Stomach smooth muscle (tissue), 2 donors: Measurements from ENCODE around the gene GNA12.
A peak's percentile ranks its signal among the peaks of the same experiment; 100 is the strongest.

Source experiments
- H3K27ac ChIP-seq: one replicate; pipeline ENCODE4 v1.7.0; 2013; ENCODE audit warnings: mild to moderate bottlenecking, low read length, inconsistent platforms
- H3K27me3 ChIP-seq, 2 donors: one replicate each; pipeline ENCODE4 v1.7.0; 2013; ENCODE audit warnings: low read length in 2 of 2; ENCODE audit not compliant: insufficient read depth in 2 of 2, control insufficient read depth in 1 of 2
- H3K36me3 ChIP-seq, 2 donors: one replicate each; pipeline ENCODE4 v1.7.0; 2013; ENCODE audit warnings: low read length in 2 of 2; ENCODE audit not compliant: control insufficient read depth in 2 of 2, insufficient read depth in 2 of 2
- H3K4me1 ChIP-seq: one replicate; pipeline ENCODE4 v1.7.0; 2013; ENCODE audit warnings: low read length; ENCODE audit not compliant: control insufficient read depth, insufficient read depth
- H3K4me3 ChIP-seq, 2 donors: one replicate each; pipeline ENCODE4 v1.7.0; 2013; ENCODE audit warnings: low read length in 2 of 2
- H3K9ac ChIP-seq, 2 donors: one replicate each; pipeline ENCODE4 v1.7.0; 2013; ENCODE audit warnings: low read length in 2 of 2, mild to moderate bottlenecking in 1 of 2
- H3K9me3 ChIP-seq, 2 donors: one replicate each; pipeline ENCODE4 v1.7.0; 2013; ENCODE audit warnings: low read length in 2 of 2; ENCODE audit not compliant: control insufficient read depth in 2 of 2
- donor health status: healthy.
- donor health status: Pancreatic carcinoma.

The GNA12 gene

GRCh38 chr7:2808891-2809665 lies 35.0 kb downstream of the GNA12 start:
- Histone ChIP-seq H3K9me3 (no peaks in the 10 kb centered on the region), H3K9ac (no peak overlapping the region), H3K36me3 (peaks cover 0 to 2% of the 10 kb centered on the region in 2 donors), H3K4me1 (peaks cover 6% of the 10 kb centered on the region), H3K27me3 (no peaks in the 10 kb centered on the region), H3K27ac (no peak overlapping the region), H3K4me3 (no peak overlapping the region)

- Histone ChIP-seq H3K9me3 (no peaks in the 10 kb centered on the region), H3K36me3 (peaks cover 0 to 2% of the 10 kb centered on the region in 2 donors), H3K9ac (no peak overlapping the region), H3K27me3 (no peaks in the 10 kb centered on the region), H3K4me3 (no peak overlapping the region), H3K4me1 (no peaks in the 10 kb centered on the region), H3K27ac (no peak overlapping the region)
These were observed 36.0 kb downstream of the GNA12 start for GRCh38 chr7:2807845-2808772.

- Histone ChIP-seq H3K27ac (no peak overlapping the region), H3K4me1 (peaks cover 3% of the 10 kb centered on the region), H3K27me3 (no peaks in the 10 kb centered on the region), H3K9me3 (no peaks in the 10 kb centered on the region), H3K9ac (no peak overlapping the region), H3K4me3 (no peak overlapping the region), H3K36me3 (peaks cover 0 to 2% of the 10 kb centered on the region in 2 donors)
These were observed 36.7 kb downstream of the GNA12 start for GRCh38 chr7:2807460-2807844.

GRCh38 chr7:2806571-2806970 lies 37.5 kb downstream of the GNA12 start:
- Histone ChIP-seq H3K9me3 (no peaks in the 10 kb centered on the region), H3K4me3 (no peak overlapping the region), H3K9ac (no peak overlapping the region), H3K27ac (no peak overlapping the region), H3K36me3 (peaks cover 0 to 1% of the 10 kb centered on the region in 2 donors), H3K4me1 (peaks cover 4% of the 10 kb centered on the region), H3K27me3 (no peaks in the 10 kb centered on the region)

DNA sequence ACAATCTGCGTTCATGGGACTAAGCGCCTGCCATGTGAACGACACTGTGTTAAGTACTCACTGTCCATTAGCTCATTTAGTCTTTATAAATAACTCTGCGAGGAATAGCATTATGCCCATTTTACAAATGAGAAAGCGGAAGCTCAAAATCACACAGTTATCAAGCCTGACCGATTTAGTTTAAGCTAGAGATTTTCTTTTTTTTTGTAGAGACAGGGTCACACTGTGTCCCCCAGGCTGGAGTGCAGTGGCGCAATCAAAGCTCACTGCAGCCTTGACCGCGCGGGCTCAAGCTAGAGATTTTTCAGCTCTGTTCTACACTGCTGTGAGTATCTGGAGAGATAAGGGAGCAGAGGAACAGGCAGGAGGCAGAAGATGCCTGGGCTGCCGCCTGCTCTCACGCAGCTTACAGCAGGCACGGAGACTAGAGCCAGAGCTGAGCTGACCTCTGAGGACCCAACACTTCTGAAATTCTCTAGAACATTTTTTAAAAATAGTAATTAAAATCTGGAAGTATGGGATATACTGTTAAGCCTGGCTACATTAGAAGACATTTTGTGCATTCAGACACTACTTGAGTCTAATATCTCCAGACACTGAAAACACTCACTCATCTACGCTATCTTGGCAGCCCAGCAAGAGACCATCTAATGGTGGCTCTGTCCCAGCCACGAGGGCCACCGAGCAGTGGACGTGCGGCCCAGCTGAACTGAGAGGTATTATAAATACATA lies 38.7 kb downstream of the GNA12 start:
- Histone ChIP-seq H3K4me1 (peaks cover 7% of the 10 kb centered on the region), H3K4me3 (no peak overlapping the region), H3K27me3 (no peaks in the 10 kb centered on the region), H3K27ac (no peak overlapping the region), H3K9me3 (no peaks in the 10 kb centered on the region), H3K9ac (no peak overlapping the region), H3K36me3 (no peaks in the 10 kb centered on the region)

GRCh38 chr7:2804227-2804763 lies 39.8 kb downstream of the GNA12 start:
- Histone ChIP-seq H3K36me3 (no peaks in the 10 kb centered on the region), H3K9me3 (no peaks in the 10 kb centered on the region), H3K4me1 (peaks cover 7% of the 10 kb centered on the region), H3K4me3 (no peak overlapping the region), H3K9ac (no peak overlapping the region), H3K27me3 (no peaks in the 10 kb centered on the region), H3K27ac (no peak overlapping the region)

- no peaks in the 10 kb centered on the region for H3K36me3 ChIP-seq
These were observed 40.4 kb downstream of the GNA12 start for GRCh38 chr7:2803755-2804154.

GRCh38 chr7:2803342-2803692 lies 40.8 kb downstream of the GNA12 start:
- Histone ChIP-seq H3K36me3 (no peaks in the 10 kb centered on the region), H3K27me3 (no peaks in the 10 kb centered on the region), H3K9ac (no peak overlapping the region), H3K4me1 (peaks cover 7% of the 10 kb centered on the region), H3K4me3 (no peak overlapping the region), H3K27ac (no peak overlapping the region), H3K9me3 (no peaks in the 10 kb centered on the region)

More at GRCh38 chr7:2803755-2804154, 40.4 kb downstream of the GNA12 start:
- H3K4me1 ChIP-seq = peaks cover 7% of the 10 kb centered on the region
- H3K27me3 ChIP-seq = no peaks in the 10 kb centered on the region
- H3K9ac ChIP-seq = no peak overlapping the region
- H3K9me3 ChIP-seq = no peaks in the 10 kb centered on the region
- H3K4me3 ChIP-seq = no peak overlapping the region
- H3K27ac ChIP-seq = no peak overlapping the region

- Histone ChIP-seq H3K27me3 (no peaks in the 10 kb centered on the region), H3K36me3 (no peaks in the 10 kb centered on the region), H3K27ac (no peak overlapping the region), H3K9me3 (no peaks in the 10 kb centered on the region), H3K4me1 (peaks cover 7% of the 10 kb centered on the region), H3K4me3 (peak overlapping the region in 1 of 2 donors; percentile 8), H3K9ac (no peak overlapping the region)
These were observed 41.4 kb downstream of the GNA12 start for GRCh38 chr7:2802504-2803341.

DNA sequence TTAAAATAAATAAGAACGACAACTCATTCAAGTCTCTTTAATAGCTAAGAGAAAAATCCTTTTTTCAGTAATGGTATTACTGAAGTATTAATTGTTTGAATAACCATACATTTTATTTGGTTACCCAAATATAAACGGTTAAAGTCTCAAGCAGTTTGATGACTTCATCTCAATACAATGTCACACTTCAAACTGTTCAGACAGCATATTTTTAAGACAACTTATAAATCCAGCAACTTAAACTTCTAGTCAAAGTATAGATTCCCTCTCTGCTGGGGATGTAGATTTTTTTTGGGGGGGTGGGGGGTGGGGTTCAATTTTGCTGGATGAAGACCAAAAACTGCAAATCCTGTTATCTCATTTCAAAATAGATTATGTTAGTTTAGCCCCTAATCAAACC lies 42.0 kb downstream of the GNA12 start:
- Histone ChIP-seq H3K9me3 (no peaks in the 10 kb centered on the region), H3K9ac (no peak overlapping the region), H3K27ac (no peak overlapping the region), H3K4me3 (no peak overlapping the region), H3K4me1 (peaks cover 7% of the 10 kb centered on the region), H3K36me3 (no peaks in the 10 kb centered on the region), H3K27me3 (no peaks in the 10 kb centered on the region)
